GM12878 (cell line): Measurements from ENCODE around the gene IRGM. TPM values are rescaled to one million over a fixed set of nuclear protein-coding genes. Genes with fewer than 3 reads are reported as not detected.

Experiments
- polyA plus RNA-seq, 11 experiments: library from polyadenylated mRNA; depleted of rRNA in 4 of 11; unstranded in 6 of 11; stranded (reverse) in 5 of 11; fragments of >200 nt; fragmentation: Nextera tagmentation in 4 of 11; fragmentation: Illumina TruSeq in 1 of 11; extraction: Ambion mirVana in 4 of 11; extraction: Trizol in 1 of 11; gene quantifications; 1 replicate in 1 of 11; 2 replicates in 10 of 11; pipeline versions ENCODE4 v1.2.1 to v1.2.3, GENCODE V29; 2011 to 2016; ENCODE audit warnings: inconsistent platforms in 2 of 11, missing spikeins in 2 of 11, low read depth in 1 of 11
- total RNA-seq, 4 experiments: library from RNA; depleted of rRNA in 3 of 4; stranded (reverse); fragments of >200 nt in 3 of 4; fragmentation: Illumina TruSeq in 1 of 4; extraction: Trizol in 1 of 4; gene quantifications; 2 replicates each; pipeline versions ENCODE4 v1.2.1 to v1.2.3, GENCODE V29; 2013 to 2021

The IRGM gene
- total and polyA plus RNA-seq, 10 of the 15 experiments (the other 5 are each of a cell fraction or from before 2014, with no cell fraction given), result 0.11 to 0.38 (median 0.27) TPM; not detected in 2

Other genes starting within 250 kb of the IRGM start
Only the 7 nearest of the 8 such genes appear.
- gene SYNPO, start 205.9 kb upstream of the IRGM start, total RNA-seq (2014; rRNA removed), result 3.3 and 3.4 TPM in 2 replicates
- 4.4 and 4.5 TPM in 2 replicates for gene SYNPO, start 205.9 kb upstream of the IRGM start, total RNA-seq (2014; rRNA removed; fragmentation: Illumina TruSeq; extraction: Trizol)
- gene SYNPO, start 205.9 kb upstream of the IRGM start, total RNA-seq (2021), result 21.0 and 21.8 TPM in 2 replicates
- gene SYNPO, start 205.9 kb upstream of the IRGM start, polyA plus RNA-seq (2011; rRNA removed), result 11.0 and 18.3 TPM in 2 replicates
- gene SYNPO, start 205.9 kb upstream of the IRGM start, polyA plus RNA-seq (2014; fragmentation: Illumina TruSeq; extraction: Trizol), result 8.7 and 9.4 TPM in 2 replicates
- 1 to 10 TPM; 1.9 to 2.3 TPM for gene SYNPO, start 205.9 kb upstream of the IRGM start, polyA plus RNA-seq (2014; fragmentation: Nextera tagmentation; extraction: Ambion mirVana)
- 10.1 and 10.7 TPM in 2 replicates for gene SYNPO, start 205.9 kb upstream of the IRGM start, polyA plus RNA-seq (2014; rRNA removed)
- gene SYNPO, start 205.9 kb upstream of the IRGM start, polyA plus RNA-seq (2016; fragmentation: Nextera tagmentation; extraction: Ambion mirVana), result 1 to 10 TPM in 1 of 2 experiments, under 1 TPM in 1; 0.77 to 2.0 TPM
- 1.1 TPM in 1 of 2 replicates, not detected in the other for gene MYOZ3, start 185.3 kb upstream of the IRGM start, total RNA-seq (2014; rRNA removed)
- 0.04 TPM in 1 of 2 replicates, not detected in the other for gene MYOZ3, start 185.3 kb upstream of the IRGM start, total RNA-seq (2014; rRNA removed; fragmentation: Illumina TruSeq; extraction: Trizol)
- 0.18 TPM in 1 of 2 replicates, not detected in the other for gene MYOZ3, start 185.3 kb upstream of the IRGM start, total RNA-seq (2021)
- gene MYOZ3, start 185.3 kb upstream of the IRGM start, polyA plus RNA-seq (2011; rRNA removed), result not detected in 2 replicates
- gene MYOZ3, start 185.3 kb upstream of the IRGM start, polyA plus RNA-seq (2014; fragmentation: Illumina TruSeq; extraction: Trizol), result 0.09 and 0.10 TPM in 2 replicates
- gene MYOZ3, start 185.3 kb upstream of the IRGM start, polyA plus RNA-seq (2014; fragmentation: Nextera tagmentation; extraction: Ambion mirVana), result not detected
- gene MYOZ3, start 185.3 kb upstream of the IRGM start, polyA plus RNA-seq (2014; rRNA removed), result 0.08 and 0.62 TPM in 2 replicates
- under 1 TPM in 1 of 2 experiments, not detected in 1; 0.11 TPM for gene MYOZ3, start 185.3 kb upstream of the IRGM start, polyA plus RNA-seq (2016; fragmentation: Nextera tagmentation; extraction: Ambion mirVana)
- 34.1 and 36.6 TPM in 2 replicates for gene RBM22, start 145.5 kb upstream of the IRGM start, total RNA-seq (2014; rRNA removed)
- gene RBM22, start 145.5 kb upstream of the IRGM start, total RNA-seq (2014; rRNA removed; fragmentation: Illumina TruSeq; extraction: Trizol), result 34.1 and 34.6 TPM in 2 replicates
- gene RBM22, start 145.5 kb upstream of the IRGM start, total RNA-seq (2021), result 43.8 and 45.7 TPM in 2 replicates
- 58.1 and 65.6 TPM in 2 replicates for gene RBM22, start 145.5 kb upstream of the IRGM start, polyA plus RNA-seq (2011; rRNA removed)
- gene RBM22, start 145.5 kb upstream of the IRGM start, polyA plus RNA-seq (2014; fragmentation: Illumina TruSeq; extraction: Trizol), result 66.4 and 78.0 TPM in 2 replicates
- 10 to 100 TPM; 26.3 to 40.3 TPM for gene RBM22, start 145.5 kb upstream of the IRGM start, polyA plus RNA-seq (2014; fragmentation: Nextera tagmentation; extraction: Ambion mirVana)
- 37.5 and 38.4 TPM in 2 replicates for gene RBM22, start 145.5 kb upstream of the IRGM start, polyA plus RNA-seq (2014; rRNA removed)
- gene RBM22, start 145.5 kb upstream of the IRGM start, polyA plus RNA-seq (2016; fragmentation: Nextera tagmentation; extraction: Ambion mirVana), result 10 to 100 TPM; 54.6 to 57.8 TPM
- 17.9 and 24.1 TPM in 2 replicates for gene DCTN4, start 87.5 kb upstream of the IRGM start, total RNA-seq (2014; rRNA removed)
- gene DCTN4, start 87.5 kb upstream of the IRGM start, total RNA-seq (2014; rRNA removed; fragmentation: Illumina TruSeq; extraction: Trizol), result 20.9 and 21.3 TPM in 2 replicates
- 26.6 and 27.8 TPM in 2 replicates for gene DCTN4, start 87.5 kb upstream of the IRGM start, total RNA-seq (2021)
- gene DCTN4, start 87.5 kb upstream of the IRGM start, polyA plus RNA-seq (2011; rRNA removed), result 26.2 and 30.7 TPM in 2 replicates
- gene DCTN4, start 87.5 kb upstream of the IRGM start, polyA plus RNA-seq (2014; fragmentation: Illumina TruSeq; extraction: Trizol), result 25.1 and 29.5 TPM in 2 replicates
- 1 to 10 TPM; 7.6 to 8.5 TPM for gene DCTN4, start 87.5 kb upstream of the IRGM start, polyA plus RNA-seq (2014; fragmentation: Nextera tagmentation; extraction: Ambion mirVana)
- 14.0 and 17.5 TPM in 2 replicates for gene DCTN4, start 87.5 kb upstream of the IRGM start, polyA plus RNA-seq (2014; rRNA removed)
- gene DCTN4, start 87.5 kb upstream of the IRGM start, polyA plus RNA-seq (2016; fragmentation: Nextera tagmentation; extraction: Ambion mirVana), result 10 to 100 TPM; 16.6 to 18.1 TPM
- 9.9 and 11.8 TPM in 2 replicates for gene SMIM3, start 67.8 kb upstream of the IRGM start, total RNA-seq (2014; rRNA removed)
- 7.3 and 7.7 TPM in 2 replicates for gene SMIM3, start 67.8 kb upstream of the IRGM start, total RNA-seq (2014; rRNA removed; fragmentation: Illumina TruSeq; extraction: Trizol)
- 6.9 and 8.4 TPM in 2 replicates for gene SMIM3, start 67.8 kb upstream of the IRGM start, total RNA-seq (2021)
- gene SMIM3, start 67.8 kb upstream of the IRGM start, polyA plus RNA-seq (2011; rRNA removed), result 1.0 TPM in 2 replicates
- 6.9 and 10.7 TPM in 2 replicates for gene SMIM3, start 67.8 kb upstream of the IRGM start, polyA plus RNA-seq (2014; fragmentation: Illumina TruSeq; extraction: Trizol)
- gene SMIM3, start 67.8 kb upstream of the IRGM start, polyA plus RNA-seq (2014; fragmentation: Nextera tagmentation; extraction: Ambion mirVana), result 1 to 10 TPM; 1.4 to 5.2 TPM
- 7.7 and 8.7 TPM in 2 replicates for gene SMIM3, start 67.8 kb upstream of the IRGM start, polyA plus RNA-seq (2014; rRNA removed)
- gene SMIM3, start 67.8 kb upstream of the IRGM start, polyA plus RNA-seq (2016; fragmentation: Nextera tagmentation; extraction: Ambion mirVana), result 10 to 100 TPM; 11.1 to 14.3 TPM
- gene ZNF300, start 58.5 kb downstream of the IRGM start, total RNA-seq (2014; rRNA removed), result 0.06 and 0.22 TPM in 2 replicates
- 0.22 and 0.23 TPM in 2 replicates for gene ZNF300, start 58.5 kb downstream of the IRGM start, total RNA-seq (2014; rRNA removed; fragmentation: Illumina TruSeq; extraction: Trizol)
- gene ZNF300, start 58.5 kb downstream of the IRGM start, total RNA-seq (2021), result 0.08 and 0.13 TPM in 2 replicates
- gene ZNF300, start 58.5 kb downstream of the IRGM start, polyA plus RNA-seq (2011; rRNA removed), result 1.5 and 1.8 TPM in 2 replicates
- gene ZNF300, start 58.5 kb downstream of the IRGM start, polyA plus RNA-seq (2014; fragmentation: Illumina TruSeq; extraction: Trizol), result 0.16 and 0.49 TPM in 2 replicates
- gene ZNF300, start 58.5 kb downstream of the IRGM start, polyA plus RNA-seq (2014; fragmentation: Nextera tagmentation; extraction: Ambion mirVana), result under 1 TPM; 0.03 to 0.09 TPM
- 0.09 and 0.19 TPM in 2 replicates for gene ZNF300, start 58.5 kb downstream of the IRGM start, polyA plus RNA-seq (2014; rRNA removed)
- under 1 TPM in 1 of 2 experiments, not detected in 1; 0.17 TPM for gene ZNF300, start 58.5 kb downstream of the IRGM start, polyA plus RNA-seq (2016; fragmentation: Nextera tagmentation; extraction: Ambion mirVana)
- 0.22 TPM in 1 of 2 replicates, not detected in the other for gene GPX3, start 174.1 kb downstream of the IRGM start, total RNA-seq (2014; rRNA removed)
- not detected in 2 replicates for gene GPX3, start 174.1 kb downstream of the IRGM start, total RNA-seq (2014; rRNA removed; fragmentation: Illumina TruSeq; extraction: Trizol)
- gene GPX3, start 174.1 kb downstream of the IRGM start, total RNA-seq (2021), result 0.38 and 0.45 TPM in 2 replicates
- gene GPX3, start 174.1 kb downstream of the IRGM start, polyA plus RNA-seq (2011; rRNA removed), result 0.04 TPM in 1 of 2 replicates, not detected in the other
- gene GPX3, start 174.1 kb downstream of the IRGM start, polyA plus RNA-seq (2014; fragmentation: Illumina TruSeq; extraction: Trizol), result 0.09 and 0.19 TPM in 2 replicates
- gene GPX3, start 174.1 kb downstream of the IRGM start, polyA plus RNA-seq (2014; fragmentation: Nextera tagmentation; extraction: Ambion mirVana), result under 1 TPM in 1 of 2 experiments, not detected in 1; 0.15 TPM
- 0.12 and 0.32 TPM in 2 replicates for gene GPX3, start 174.1 kb downstream of the IRGM start, polyA plus RNA-seq (2014; rRNA removed)
- gene GPX3, start 174.1 kb downstream of the IRGM start, polyA plus RNA-seq (2016; fragmentation: Nextera tagmentation; extraction: Ambion mirVana), result 1 to 10 TPM in 1 of 2 experiments, under 1 TPM in 1; 0.91 to 1.0 TPM